A549 (cell line): ENCODE data around the gene DUSP7. TPM values are rescaled to one million over a fixed set of nuclear protein-coding genes. Genes with fewer than 3 reads are reported as not detected.

ENCODE experiments used
- ATAC-seq, 2 experiments: fragments of 200-7000 bp in 1 of 2; fragments of >200 bp in 1 of 2; cut with Nextera tagmentation in 1 of 2; cut with Tn5 transposase in 1 of 2; 3 replicates each; pipeline versions ENCODE4 v1.8.0 to v1.9.1; 2018 to 2020; ENCODE audit warnings: mild to moderate bottlenecking in 1 of 2, moderate library complexity in 1 of 2
- CTCF ChIA-PET: fragments of 300-600 bp; sonication (Branson Sonifier 250); formaldehyde crosslinking; extraction: SDS; loops from one replicate; lab custom pipeline; 2021; ENCODE audit warnings: antibody characterized with exemption, inconsistent platforms; lab: Yijun Ruan, JAX
- POLR2A ChIA-PET: fragments of 350-600 bp; formaldehyde crosslinking; extraction: SDS; loops from one replicate; lab custom pipeline; 2021; ENCODE audit warnings: antibody characterized with exemption, inconsistent platforms; lab: Yijun Ruan, JAX
- DNase-seq, 2 experiments: peaks; one replicate each; pipeline versions ENCODE4 v3.0.0 to v3.0.0-alpha.2; 2011 to 2016; ENCODE audit warnings: low read depth in 1 of 2, low spot score in 1 of 2
- FAIRE-seq: peaks from 2 replicates; lab custom pipeline; 2011; peaks lifted over from hg19 to GRCh38; lab: Jason Lieb, UNC
- H3K27ac ChIP-seq, 2 experiments: fragments of >200 bp; sonication (Bioruptor Twin); formaldehyde crosslinking; 3 replicates each; pipeline ENCODE4 v1.5.1; 2016 to 2017
- H3K4me1 ChIP-seq: fragments of >200 bp; sonication (Bioruptor Twin); formaldehyde crosslinking; 3 replicates; pipeline ENCODE4 v1.6.1; 2016
- H3K4me2 ChIP-seq: fragments of >200 bp; sonication (Bioruptor Twin); formaldehyde crosslinking; 3 replicates; pipeline ENCODE4 v1.6.1; 2016
- H3K4me3 ChIP-seq: fragments of >200 bp; sonication (Bioruptor Twin); formaldehyde crosslinking; 3 replicates; pipeline ENCODE4 v1.5.1; 2016
- H3K9me3 ChIP-seq: fragments of >200 bp; sonication (Bioruptor Twin); formaldehyde crosslinking; 3 replicates; pipeline ENCODE4 v1.6.1; 2016
- EP300 ChIP-seq, 2 experiments: fragments of >200 bp; sonication (Bioruptor Twin); formaldehyde crosslinking; IDR thresholded peaks; 2 replicates in 1 of 2; 3 replicates in 1 of 2; pipeline ENCODE4 v1.6.1; 2016 to 2017
- FOXS1 ChIP-seq: fragments of 250-450 bp; sonication (Bioruptor Pico); IDR thresholded peaks from 2 replicates; pipeline ENCODE4 v1.5.0; 2020; ENCODE audit warnings: mild to moderate bottlenecking, moderate library complexity
- GATA3 ChIP-seq: IDR thresholded peaks from 2 replicates; pipeline ENCODE4 v1.6.1; 2012; ENCODE audit warnings: borderline replicate concordance
- HOXA7 ChIP-seq: fragments of 250-450 bp; sonication (Bioruptor Pico); IDR thresholded peaks from 2 replicates; pipeline ENCODE4 v1.5.0; 2020; ENCODE audit warnings: mild to moderate bottlenecking, moderate library complexity
- HOXB13 ChIP-seq: fragments of 250-450 bp; sonication (Bioruptor Pico); IDR thresholded peaks from 2 replicates; pipeline ENCODE4 v1.5.0; 2020; ENCODE audit warnings: low read depth, mild to moderate bottlenecking, moderate library complexity
- JUN ChIP-seq, 2 experiments: fragments of >200 bp; sonication (Bioruptor Twin); formaldehyde crosslinking; IDR thresholded peaks; 2 replicates in 1 of 2; 3 replicates in 1 of 2; pipeline ENCODE4 v1.6.1; 2016 to 2017
- JUNB ChIP-seq: fragments of >200 bp; sonication (Bioruptor Twin); formaldehyde crosslinking; IDR thresholded peaks from 2 replicates; pipeline ENCODE4 v1.6.1; 2016
- MAFK ChIP-seq: fragments of 450-650 bp; IDR thresholded peaks from 2 replicates; pipeline ENCODE4 v1.6.1; 2014; ENCODE audit not compliant: partially characterized antibody
- NPAS2 ChIP-seq: fragments of 250-450 bp; sonication (Bioruptor Pico); IDR thresholded peaks from 2 replicates; pipeline ENCODE4 v1.8.0; 2022; ENCODE audit warnings: mild to moderate bottlenecking, moderate library complexity, borderline replicate concordance
- NR3C1 ChIP-seq: fragments of >200 bp; sonication (Bioruptor Twin); formaldehyde crosslinking; IDR thresholded peaks from 3 replicates; pipeline ENCODE4 v1.6.1; 2017
- PHF8 ChIP-seq: fragments of 200-600 bp; sonication (generic); IDR thresholded peaks from 2 replicates; pipeline ENCODE4 v1.6.1; 2016; ENCODE audit warnings: low read depth, mild to moderate bottlenecking, antibody characterized with exemption, moderate library complexity, borderline replicate concordance
- POLR2A ChIP-seq: IDR thresholded peaks from 2 replicates; pipeline ENCODE4 v1.6.1; 2012; ENCODE audit warnings: mild to moderate bottlenecking, low read length
- RARB ChIP-seq: fragments of 250-450 bp; sonication (Bioruptor Pico); IDR thresholded peaks from 2 replicates; pipeline ENCODE4 v1.8.0; 2021; ENCODE audit warnings: mild to moderate bottlenecking, moderate library complexity
- RCOR1 ChIP-seq: fragments of 150-350 bp; IDR thresholded peaks from 2 replicates; pipeline ENCODE4 v1.6.1; 2014; ENCODE audit warnings: antibody characterized with exemption, low read length, low read depth
- RFX5 ChIP-seq: fragments of 450-650 bp; IDR thresholded peaks from 2 replicates; pipeline ENCODE4 v1.7.1; 2014; ENCODE audit warnings: antibody characterized with exemption, mild to moderate bottlenecking, moderate library complexity
- RNF2 ChIP-seq: fragments of 200-600 bp; sonication (generic); IDR thresholded peaks from 2 replicates; pipeline ENCODE4 v1.6.1; 2016; ENCODE audit warnings: low read depth, mild to moderate bottlenecking, antibody characterized with exemption, moderate library complexity, borderline replicate concordance
- TP53 ChIP-seq: fragments of 250-450 bp; sonication (Bioruptor Pico); IDR thresholded peaks from 2 replicates; pipeline ENCODE4 v1.5.0; 2021; ENCODE audit warnings: mild to moderate bottlenecking, moderate library complexity
- ZFP36 ChIP-seq: fragments of 450-650 bp; IDR thresholded peaks from 2 replicates; pipeline ENCODE4 v1.6.1; 2014; ENCODE audit warnings: borderline replicate concordance; ENCODE audit not compliant: partially characterized antibody
- WGBS: methylation state at CpG from one replicate; pipeline ENCODE4 v1.1.6; 2017; ENCODE audit errors: missing lambda C conversion rate; 5-methylcytosine and 5-hydroxymethylcytosine counted together
- polyA plus RNA-seq, 4 experiments: library from polyadenylated mRNA; depleted of rRNA in 3 of 4; stranded (reverse); fragments of >200 nt; fragmentation: RNase III in 1 of 4; extraction: RNeasy Plus Mini Kit Qiagen cat#74134 plus additional on column Dnase treatment in 1 of 4; gene quantifications; 2 replicates in 3 of 4; 3 replicates in 1 of 4; pipeline ENCODE4 v1.2.3, GENCODE V29; 2011 to 2017
- TF ChIP-seq, protein P1 (sequence below): fragments of 150-350 bp; IDR thresholded peaks from 2 replicates; pipeline ENCODE4 v1.6.1; 2014; ENCODE audit warnings: low read depth, mild to moderate bottlenecking, low read length
- TF ChIP-seq, protein P2 (sequence below): fragments of >200 bp; sonication (Bioruptor Twin); formaldehyde crosslinking; IDR thresholded peaks from 3 replicates; pipeline ENCODE4 v1.5.1; 2016

The DUSP7 gene
- polyA plus RNA-seq, 2 of the 4 experiments (the other 2 are of a cell fraction) = 4.4 to 4.8 TPM

DNA sequence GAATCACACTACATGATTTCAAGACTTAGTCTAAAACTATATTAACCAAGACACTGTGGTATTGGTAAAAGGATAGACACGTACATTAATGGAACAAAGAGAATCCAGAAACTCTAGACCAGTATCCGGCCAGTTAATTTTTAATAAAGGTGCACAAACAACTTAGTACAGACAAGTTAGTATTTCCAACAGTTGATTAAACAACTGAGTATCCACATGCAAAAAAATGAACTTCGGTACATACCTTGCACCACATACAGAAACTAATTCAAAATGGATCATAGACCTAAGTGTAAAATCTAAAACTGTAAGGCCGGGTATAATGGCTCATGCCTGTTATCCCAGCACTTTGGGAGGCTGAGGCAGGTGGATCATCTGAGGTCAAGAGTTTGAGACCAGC is 46.6 kb upstream of the DUSP7 start:
- ATAC-seq (no peak), FAIRE-seq (no peak), DNase-seq (no peak)
- no peak for TF ChIP-seq RARB (CRISPR knock-in tag)
- TF ChIP-seq JUNB = no peak
- TF ChIP-seq, protein P1, sequence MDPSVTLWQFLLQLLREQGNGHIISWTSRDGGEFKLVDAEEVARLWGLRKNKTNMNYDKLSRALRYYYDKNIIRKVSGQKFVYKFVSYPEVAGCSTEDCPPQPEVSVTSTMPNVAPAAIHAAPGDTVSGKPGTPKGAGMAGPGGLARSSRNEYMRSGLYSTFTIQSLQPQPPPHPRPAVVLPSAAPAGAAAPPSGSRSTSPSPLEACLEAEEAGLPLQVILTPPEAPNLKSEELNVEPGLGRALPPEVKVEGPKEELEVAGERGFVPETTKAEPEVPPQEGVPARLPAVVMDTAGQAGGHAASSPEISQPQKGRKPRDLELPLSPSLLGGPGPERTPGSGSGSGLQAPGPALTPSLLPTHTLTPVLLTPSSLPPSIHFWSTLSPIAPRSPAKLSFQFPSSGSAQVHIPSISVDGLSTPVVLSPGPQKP = no peak
- TF ChIP-seq EP300 (IDR thresholded peaks at IDR 0.05) = no peak
- no peak for TF ChIP-seq ZFP36
- TF ChIP-seq TP53 (CRISPR knock-in tag) = no peak
- H3K4me3 ChIP-seq = no peak overlapping the region
- POLR2A ChIA-PET = no interaction called here
- H3K27ac ChIP-seq = no peak overlapping the region
- no peaks in the 10 kb centered on the region for H3K4me1 ChIP-seq
- CTCF ChIA-PET = no interaction called here
- H3K9me3 ChIP-seq = peaks cover 6% of the 10 kb centered on the region; the same call in 1 of the 3 replicates
- WGBS = 94% methylated on average over 4 of the region's 4 CpGs
- no peak overlapping the region for H3K4me2 ChIP-seq

DNA sequence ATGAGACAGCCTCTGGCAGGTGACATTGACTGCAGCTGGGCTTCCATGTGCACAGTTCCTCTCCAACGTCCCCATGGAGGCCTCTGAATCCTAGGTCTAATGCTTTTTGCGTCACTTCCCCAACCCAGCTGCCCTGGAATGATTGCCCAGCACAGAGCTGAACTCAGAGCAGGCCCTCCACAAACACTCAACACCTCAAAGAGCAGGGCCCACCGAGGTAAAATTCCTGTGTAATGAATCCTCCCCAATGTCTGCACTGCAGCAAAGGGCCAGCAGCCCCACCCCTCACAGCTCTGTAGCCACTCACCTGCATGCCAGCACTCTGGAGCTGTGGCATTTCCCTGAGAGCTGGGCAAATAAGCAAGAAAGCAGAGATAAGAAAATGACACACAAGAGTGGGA is 42.6 kb upstream of the DUSP7 start:
- FAIRE-seq (no peak), ATAC-seq (no peak), DNase-seq (no peak)
- Histone ChIP-seq H3K4me2 (no peak overlapping the region), H3K27ac (no peak overlapping the region), H3K4me3 (no peak overlapping the region), H3K4me1 (no peaks in the 10 kb centered on the region)
- 74% methylated on average over 3 of the region's 3 CpGs for WGBS
- CTCF ChIA-PET = interaction anchor here (1.5 kb wide), 1 partner anchor 8 kb away, joined by 3 read pairs; no protein-coding TSS in a partner anchor
- TF ChIP-seq, protein P2, sequence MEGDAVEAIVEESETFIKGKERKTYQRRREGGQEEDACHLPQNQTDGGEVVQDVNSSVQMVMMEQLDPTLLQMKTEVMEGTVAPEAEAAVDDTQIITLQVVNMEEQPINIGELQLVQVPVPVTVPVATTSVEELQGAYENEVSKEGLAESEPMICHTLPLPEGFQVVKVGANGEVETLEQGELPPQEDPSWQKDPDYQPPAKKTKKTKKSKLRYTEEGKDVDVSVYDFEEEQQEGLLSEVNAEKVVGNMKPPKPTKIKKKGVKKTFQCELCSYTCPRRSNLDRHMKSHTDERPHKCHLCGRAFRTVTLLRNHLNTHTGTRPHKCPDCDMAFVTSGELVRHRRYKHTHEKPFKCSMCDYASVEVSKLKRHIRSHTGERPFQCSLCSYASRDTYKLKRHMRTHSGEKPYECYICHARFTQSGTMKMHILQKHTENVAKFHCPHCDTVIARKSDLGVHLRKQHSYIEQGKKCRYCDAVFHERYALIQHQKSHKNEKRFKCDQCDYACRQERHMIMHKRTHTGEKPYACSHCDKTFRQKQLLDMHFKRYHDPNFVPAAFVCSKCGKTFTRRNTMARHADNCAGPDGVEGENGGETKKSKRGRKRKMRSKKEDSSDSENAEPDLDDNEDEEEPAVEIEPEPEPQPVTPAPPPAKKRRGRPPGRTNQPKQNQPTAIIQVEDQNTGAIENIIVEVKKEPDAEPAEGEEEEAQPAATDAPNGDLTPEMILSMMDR = no peak
- no peak for TF ChIP-seq MAFK
- TF ChIP-seq HOXA7 (CRISPR knock-in tag) = no peak
- TF ChIP-seq RCOR1 = no peak
- TF ChIP-seq NPAS2 (CRISPR knock-in tag) = no peak
- TF ChIP-seq PHF8 = no peak
- TF ChIP-seq POLR2A = no peak
- TF ChIP-seq RNF2 = no peak
- TF ChIP-seq NR3C1 = no peak
- no peak for TF ChIP-seq JUNB
- TF ChIP-seq RFX5 = no peak
- TF ChIP-seq, protein P1 = no peak
- TF ChIP-seq, all 56 proteins: peak for 0
- peaks cover 6% of the 10 kb centered on the region; the same call in 1 of the 3 replicates for H3K9me3 ChIP-seq
- POLR2A ChIA-PET = no interaction called here

DNA sequence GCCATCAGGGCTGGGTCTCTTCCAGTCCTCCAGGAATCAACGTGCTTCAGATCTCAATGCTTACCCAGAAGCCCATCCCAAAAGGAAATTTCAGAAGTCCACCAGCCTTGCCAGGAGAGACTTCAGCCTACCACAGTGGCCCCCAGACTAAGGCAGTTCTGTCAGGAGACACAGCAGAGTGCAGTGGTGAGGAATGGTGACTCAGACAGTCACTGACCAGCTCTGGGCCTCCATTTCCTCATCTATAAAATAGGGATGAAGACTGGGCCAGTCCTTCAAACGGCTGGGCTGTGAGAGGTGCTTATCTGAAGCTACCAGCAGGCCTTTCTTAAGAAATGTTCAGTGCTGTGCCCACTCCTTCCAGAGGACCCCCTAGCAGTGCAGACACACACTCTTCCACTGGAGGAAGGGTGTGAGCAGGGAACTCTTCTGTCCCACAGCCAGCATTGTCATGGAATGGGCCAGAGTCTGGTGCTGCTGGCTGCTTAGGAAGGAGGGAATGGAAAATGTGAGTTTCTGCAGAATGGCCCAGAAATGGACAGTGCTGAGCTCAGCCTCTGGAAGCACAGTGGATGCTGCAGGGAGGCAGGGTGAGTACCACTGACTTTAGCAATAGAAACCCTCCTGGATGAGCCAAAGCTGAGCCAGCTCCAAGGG is 41.6 kb upstream of the DUSP7 start:
- H3K4me3 ChIP-seq = no peak overlapping the region
- no peak for ATAC-seq
- no peak for DNase-seq
- H3K27ac ChIP-seq = no peak overlapping the region
- TF ChIP-seq JUN (IDR thresholded peaks at IDR 0.05) = no peak
- TF ChIP-seq HOXA7 (CRISPR knock-in tag) = no peak
- no peak for TF ChIP-seq FOXS1 (CRISPR knock-in tag)
- no peak for TF ChIP-seq HOXB13 (CRISPR knock-in tag)
- no peak for TF ChIP-seq GATA3
- no peak for FAIRE-seq
- ChIA-PET CTCF (interaction anchor here (1.3 kb wide), 1 partner anchor 10 kb away, joined by 4 read pairs; no protein-coding TSS in a partner anchor), POLR2A (no interaction called here)
- H3K9me3 ChIP-seq = peaks cover 6% of the 10 kb centered on the region; the same call in 1 of the 3 replicates
- WGBS = 100% methylated on average over 2 of the region's 2 CpGs
- H3K4me1 ChIP-seq = no peaks in the 10 kb centered on the region
- H3K4me2 ChIP-seq = no peak overlapping the region
